CMK (cell line): Measurements from ENCODE around the gene LMTK3.
A peak's percentile ranks its signal among the peaks of the same experiment; 100 is the strongest.

Experiments used
- DNase-seq: peaks from one replicate; pipeline ENCODE4 v3.0.0-alpha.2; 2010; ENCODE audit warnings: low read depth

The LMTK3 gene

GRCh38 chr19:48445606-48446481 lies 65.8 kb downstream of the LMTK3 start, which contains the start of gene GRWD1:
GRWD1 (plus strand) TSS chr19:48445983; CDS start chr19:48446006, 23 bp downstream.
- peak; percentile 93 for DNase-seq

DNA sequence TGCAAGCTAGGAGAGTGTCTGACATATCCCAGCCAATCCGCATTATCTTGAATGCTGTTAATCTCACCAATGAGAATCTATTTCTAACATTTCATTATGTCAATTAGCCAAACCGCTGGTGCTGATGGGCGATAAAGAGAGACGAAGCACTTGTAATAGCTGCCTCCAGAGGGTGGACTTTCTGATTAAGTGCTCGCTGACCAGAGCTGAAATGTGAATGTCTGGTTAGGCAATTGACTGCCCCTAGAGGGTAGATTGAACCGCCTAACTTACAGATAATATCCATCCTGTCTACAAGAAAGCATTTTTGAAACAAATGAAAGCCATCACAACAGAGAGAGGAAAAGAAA lies 66.4 kb downstream of the LMTK3 start:
- DNase-seq, result peak; percentile 89

- DNase-seq, result no peak
These were observed 66.8 kb downstream of the LMTK3 start for GRCh38 chr19:48444936-48445200.

- no peak for DNase-seq
These were observed 67.3 kb downstream of the LMTK3 start for GRCh38 chr19:48444129-48444935.

DNA sequence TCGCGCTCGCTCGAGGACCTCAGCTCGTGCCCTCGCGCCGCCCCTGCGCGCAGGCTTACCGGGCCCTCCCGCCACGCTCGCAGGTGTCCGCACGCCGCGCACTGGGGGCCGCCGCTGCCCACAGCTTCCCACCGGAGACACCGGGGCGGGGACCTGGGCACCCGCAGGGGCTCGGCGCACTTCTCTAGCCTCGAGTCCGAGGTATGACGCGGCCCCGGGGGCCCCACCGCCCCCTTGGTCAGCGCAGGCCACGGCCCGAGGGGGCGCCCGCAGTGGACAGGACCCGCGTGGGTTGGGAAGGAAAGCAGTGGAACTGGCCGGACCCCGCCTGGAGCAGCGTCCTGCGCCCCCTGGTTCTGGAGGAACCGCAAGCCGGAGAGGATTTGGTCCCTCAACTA lies 67.9 kb downstream of the LMTK3 start:
- DNase-seq, result no peak

DNA sequence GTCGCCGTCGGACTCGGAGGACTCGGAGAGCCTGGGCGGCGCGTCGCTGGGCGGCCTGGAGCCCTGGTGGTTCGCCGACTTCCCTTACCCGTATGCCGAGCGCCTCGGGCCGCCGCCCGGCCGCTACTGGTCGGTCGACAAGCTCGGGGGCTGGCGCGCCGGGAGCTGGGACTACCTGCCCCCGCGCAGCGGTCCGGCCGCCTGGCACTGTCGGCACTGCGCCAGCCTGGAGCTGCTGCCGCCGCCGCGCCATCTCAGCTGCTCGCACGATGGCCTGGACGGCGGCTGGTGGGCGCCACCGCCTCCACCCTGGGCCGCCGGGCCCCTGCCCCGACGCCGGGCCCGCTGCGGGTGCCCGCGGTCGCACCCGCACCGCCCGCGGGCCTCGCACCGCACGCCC lies 68.4 kb downstream of the LMTK3 start:
- DNase-seq, result no peak

DNA sequence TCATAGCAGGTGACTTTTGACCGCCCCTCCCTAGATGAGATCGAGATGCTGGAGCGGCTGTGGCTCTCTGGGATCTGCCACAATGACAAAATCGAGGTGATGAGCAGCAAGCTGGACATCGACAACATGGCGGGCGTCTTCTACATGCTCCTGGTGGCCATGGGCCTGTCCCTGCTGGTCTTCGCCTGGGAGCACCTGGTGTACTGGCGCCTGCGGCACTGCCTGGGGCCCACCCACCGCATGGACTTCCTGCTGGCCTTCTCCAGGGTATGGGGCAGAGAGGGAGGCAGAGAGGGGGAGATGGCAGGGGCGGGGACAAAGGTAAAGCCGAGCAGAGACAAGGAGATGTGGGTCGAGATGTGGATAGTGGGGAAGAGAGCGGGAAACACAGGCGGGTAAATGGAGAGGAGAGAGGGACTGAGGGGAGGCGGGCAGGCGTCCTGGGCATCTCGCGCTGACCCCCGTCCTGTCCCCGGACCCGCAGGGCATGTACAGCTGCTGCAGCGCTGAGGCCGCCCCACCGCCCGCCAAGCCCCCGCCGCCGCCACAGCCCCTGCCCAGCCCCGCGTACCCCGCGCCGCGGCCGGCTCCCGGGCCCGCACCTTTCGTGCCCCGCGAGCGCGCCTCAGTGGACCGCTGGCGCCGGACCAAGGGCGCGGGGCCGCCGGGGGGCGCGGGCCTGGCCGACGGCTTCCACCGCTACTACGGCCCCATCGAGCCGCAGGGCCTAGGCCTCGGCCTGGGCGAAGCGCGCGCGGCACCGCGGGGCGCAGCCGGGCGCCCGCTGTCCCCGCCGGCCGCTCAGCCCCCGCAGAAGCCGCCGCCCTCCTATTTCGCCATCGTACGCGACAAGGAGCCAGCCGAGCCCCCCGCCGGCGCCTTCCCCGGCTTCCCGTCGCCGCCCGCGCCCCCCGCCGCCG lies 69.3 kb downstream of the LMTK3 start:
- no peak for DNase-seq

GRCh38 chr19:48441360-48442050 lies 70.1 kb downstream of the LMTK3 start:
- no peak for DNase-seq

GRCh38 chr19:48436586-48436985 lies 75.0 kb downstream of the LMTK3 start:
- no peak for DNase-seq
